Daoy (cell line): Measurements from ENCODE around the gene PCNX3. TPM values are rescaled to one million over a fixed set of nuclear protein-coding genes. Genes with fewer than 3 reads are reported as not detected.

Experiments
- DNase-seq: peaks from one replicate; pipeline ENCODE4 v3.0.0-alpha.2; 2015; ENCODE audit warnings: low read depth
- total RNA-seq: library from RNA; depleted of rRNA; stranded (reverse); fragments of >200 nt; shearing (Covaris generic); gene quantifications from 2 replicates; pipeline ENCODE4 v1.2.3, GENCODE V29; 2014; rRNA removed

PCNX3 gene
- 15.1 and 16.2 TPM in 2 replicates for total RNA-seq

DNA sequence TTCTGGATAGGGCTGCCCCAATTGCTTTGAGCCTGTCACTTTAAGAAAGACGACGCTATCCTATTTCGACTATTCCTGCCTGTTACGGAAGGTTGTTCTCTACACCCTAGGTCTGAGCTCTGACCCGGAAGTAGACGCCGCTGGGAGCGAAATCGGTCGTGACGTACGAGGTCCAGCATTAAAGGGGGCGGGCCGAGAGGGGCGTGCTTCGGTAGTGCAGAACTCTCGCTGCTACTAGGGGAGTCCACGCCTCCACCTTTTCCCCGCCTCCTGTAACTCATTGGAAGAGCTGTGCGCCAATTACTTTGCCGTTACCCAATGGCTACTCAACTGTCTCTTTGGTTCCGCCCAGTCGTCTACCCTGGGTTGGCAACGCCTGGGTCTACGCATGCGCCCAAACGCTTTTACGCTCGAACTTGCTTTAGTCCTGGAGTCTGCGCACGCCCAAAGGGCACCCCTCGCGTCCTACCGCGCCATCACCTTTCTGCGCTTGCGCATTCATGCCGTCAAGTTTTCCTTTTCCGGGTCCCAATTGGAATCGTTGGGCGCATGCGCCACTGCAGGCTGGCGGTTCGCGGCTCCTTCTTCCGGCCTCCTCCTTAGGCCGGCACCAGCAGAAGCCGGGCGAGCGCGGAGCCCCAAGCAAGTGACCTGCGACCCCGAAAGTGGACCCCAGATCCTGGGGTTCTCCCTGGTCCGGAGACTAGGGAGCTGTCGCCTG is at the start of gene PCNX3:
Gene PCNX3 (plus strand): TSS at position 548 of the 721 bp plus-strand sequence. CDS start 536 bp downstream, outside the sequence.
- peak; percentile 100 for DNase-seq

GRCh38 chr11:65569164-65569972 is 46.2 kb upstream of the PCNX3 start:
- DNase-seq = no peak

GRCh38 chr11:65569973-65570918 is 45.3 kb upstream of the PCNX3 start, which contains the start of gene ZNRD2:
Gene ZNRD2 (plus strand): TSS chr11:65570477. CDS start chr11:65570492, 15 bp downstream.
- DNase-seq = peak; percentile 100

DNA sequence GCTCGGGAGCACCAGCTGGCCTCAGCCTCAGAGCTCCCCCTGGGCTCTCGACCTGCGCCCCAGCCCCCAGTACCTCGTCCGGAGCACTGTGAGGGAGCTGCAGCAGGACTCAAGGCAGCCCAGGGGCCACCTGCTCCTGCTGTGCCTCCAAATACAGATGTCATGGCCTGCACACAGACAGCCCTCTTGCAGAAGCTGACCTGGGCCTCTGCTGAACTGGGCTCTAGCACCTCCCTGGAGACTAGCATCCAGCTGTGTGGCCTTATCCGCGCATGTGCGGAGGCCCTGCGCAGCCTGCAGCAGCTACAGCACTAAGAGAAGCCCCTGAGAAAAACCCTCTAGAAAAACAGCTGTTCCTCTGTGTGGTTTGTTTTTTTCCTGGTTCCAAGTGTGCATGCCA is 44.2 kb upstream of the PCNX3 start:
- DNase-seq = no peak

GRCh38 chr11:65571940-65572339 is 43.6 kb upstream of the PCNX3 start:
- peak; percentile 70 for DNase-seq

GRCh38 chr11:65572356-65573051 is 43.1 kb upstream of the PCNX3 start, which contains the start of gene FAM89B:
Gene FAM89B (plus strand): TSS chr11:65572538. CDS start chr11:65572670, 132 bp downstream.
- DNase-seq = peak; percentile 84

DNA sequence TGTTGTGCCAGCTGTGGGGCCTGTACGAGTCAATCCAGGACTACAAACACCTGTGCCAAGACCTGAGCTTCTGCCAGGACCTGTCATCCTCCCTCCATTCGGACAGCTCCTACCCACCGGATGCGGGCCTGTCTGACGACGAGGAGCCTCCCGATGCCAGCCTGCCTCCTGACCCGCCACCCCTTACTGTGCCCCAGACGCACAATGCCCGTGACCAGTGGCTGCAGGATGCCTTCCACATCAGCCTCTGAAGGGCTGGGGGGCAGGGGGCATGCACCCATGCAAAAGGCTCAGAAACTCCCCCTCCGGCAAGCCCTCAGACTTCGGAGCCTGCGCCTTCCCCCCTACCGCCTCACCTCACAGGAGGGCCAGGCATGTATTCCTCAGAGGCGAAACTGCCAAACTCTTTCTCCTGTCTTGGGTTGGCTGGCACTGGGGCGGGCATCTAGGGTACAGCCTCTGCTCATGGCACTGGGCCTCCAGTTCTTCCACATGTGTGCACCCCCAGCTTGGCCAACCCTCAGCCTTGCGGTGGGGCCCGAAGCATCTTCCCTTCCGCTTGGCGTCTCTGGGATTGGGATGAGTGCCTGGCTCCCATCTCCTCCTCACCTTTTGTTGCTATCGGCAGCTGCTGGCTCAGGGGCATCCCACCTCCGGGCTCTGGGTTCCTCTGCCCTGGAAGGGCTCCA is 42.0 kb upstream of the PCNX3 start:
- peak; percentile 24 for DNase-seq

GRCh38 chr11:65574109-65574810 is 41.3 kb upstream of the PCNX3 start:
- peak; percentile 97 for DNase-seq

DNA sequence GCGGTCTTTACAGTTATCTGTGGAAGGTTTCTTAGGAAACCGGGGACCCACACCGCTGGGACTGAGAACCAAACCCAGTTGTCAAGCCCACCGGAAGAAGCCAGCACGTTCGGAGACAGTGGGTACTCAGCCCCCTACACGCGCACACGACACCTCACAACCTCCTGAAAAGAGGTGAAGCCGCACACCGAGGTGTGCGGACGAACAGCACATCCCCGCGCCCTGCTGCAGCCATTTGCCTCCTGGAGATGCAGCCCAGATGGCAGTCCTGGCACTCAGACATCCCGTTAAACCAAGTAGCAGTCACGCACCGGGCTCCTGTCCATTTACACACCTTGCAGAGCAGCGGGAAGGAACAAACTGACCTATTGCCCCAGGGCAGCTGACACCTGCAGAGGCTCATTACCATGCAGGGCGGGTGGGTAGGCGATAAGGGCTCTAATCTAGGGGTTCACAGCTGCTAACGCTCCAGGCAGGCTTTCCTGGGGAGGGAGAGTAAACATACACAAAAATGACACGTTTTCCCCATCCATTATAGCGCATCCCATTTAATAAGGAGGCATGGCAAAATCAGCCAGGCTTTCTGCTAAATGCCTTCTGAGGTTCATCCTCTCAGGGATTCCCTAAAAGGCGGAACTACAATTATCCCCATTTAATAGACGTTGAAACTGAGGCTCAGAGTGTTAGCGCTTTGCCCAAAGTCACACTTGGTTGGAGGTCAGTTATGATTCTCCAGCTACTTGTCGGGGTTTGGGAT is 40.6 kb upstream of the PCNX3 start:
- peak; percentile 56 for DNase-seq

GRCh38 chr11:65575568-65576231 is 39.9 kb upstream of the PCNX3 start, which contains the start of gene EHBP1L1:
Gene EHBP1L1 (plus strand): TSS chr11:65576053. CDS start chr11:65576303, 250 bp downstream.
- DNase-seq = peak; percentile 75

DNA sequence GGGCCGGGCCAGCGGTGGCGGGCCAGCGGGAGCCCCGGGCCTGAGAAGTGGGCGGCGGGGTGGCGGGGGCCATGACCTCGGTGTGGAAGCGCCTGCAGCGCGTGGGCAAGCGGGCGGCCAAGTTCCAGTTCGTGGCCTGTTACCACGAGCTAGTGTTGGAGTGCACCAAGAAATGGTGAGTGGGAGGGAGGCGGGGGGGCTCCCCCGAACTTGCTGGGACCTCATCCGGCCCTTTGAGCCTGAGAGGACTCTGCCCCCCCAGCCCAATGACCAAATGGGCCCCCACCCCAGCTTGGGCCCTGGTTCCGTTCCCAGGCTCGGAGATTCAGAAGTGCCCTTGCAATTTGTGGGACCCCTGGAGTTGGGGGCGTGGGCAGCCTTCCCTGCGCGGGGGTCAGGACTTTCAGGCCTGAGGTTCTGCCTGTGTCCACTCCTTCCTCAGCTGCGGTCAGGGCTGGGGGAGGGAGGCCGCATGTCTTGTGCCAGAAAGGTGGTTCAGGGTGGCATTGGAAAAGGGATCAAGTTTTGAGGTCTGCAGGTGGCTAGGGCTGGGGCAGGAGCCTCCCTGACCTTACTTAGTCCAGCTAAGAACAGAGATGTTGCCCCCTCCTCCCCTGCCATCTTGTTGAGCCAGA is 39.2 kb upstream of the PCNX3 start:
- no peak for DNase-seq

DNA sequence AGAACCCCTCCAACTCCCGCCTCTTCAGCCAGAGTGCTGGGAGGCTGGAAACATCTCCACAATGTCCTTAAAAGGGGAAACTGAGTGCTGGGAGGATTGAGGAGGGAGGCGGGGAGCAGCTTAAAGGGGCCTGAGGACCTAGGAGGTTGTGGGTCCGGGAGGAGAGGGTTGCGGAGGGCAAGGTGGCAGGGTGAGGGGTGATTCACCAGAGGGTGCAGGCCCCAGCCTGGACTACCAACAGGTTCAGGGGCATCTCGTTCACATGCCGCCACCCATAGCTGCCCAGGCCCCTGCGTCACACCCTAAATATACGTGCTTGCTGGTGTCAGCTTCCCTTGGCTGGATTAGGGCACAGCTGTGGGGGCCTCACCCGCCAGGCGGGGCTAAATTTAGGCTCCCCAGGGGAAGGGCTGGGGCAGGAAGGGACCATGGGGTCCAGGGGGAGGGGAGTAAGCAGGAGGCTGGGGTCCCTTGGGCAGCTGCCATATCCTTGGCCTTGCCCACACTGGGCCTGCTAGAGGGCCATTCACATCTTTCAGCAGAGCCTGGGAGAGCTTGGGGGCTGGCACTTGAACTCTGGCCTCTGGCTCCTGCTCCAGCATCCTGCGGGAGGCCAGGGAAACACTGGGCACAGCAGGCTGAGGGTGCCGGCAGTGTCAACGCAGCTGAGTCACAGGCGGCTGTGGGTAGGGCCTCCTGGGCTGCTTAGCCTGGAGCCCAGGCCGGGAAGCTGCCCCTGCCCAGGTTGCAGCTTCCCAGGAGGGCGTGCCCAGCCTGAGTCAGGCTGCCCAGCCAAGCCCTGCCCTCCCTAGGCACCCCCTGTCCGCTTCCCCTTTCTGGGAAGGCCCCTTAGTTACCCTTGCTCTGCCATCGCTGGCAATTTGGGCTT is 38.5 kb upstream of the PCNX3 start:
- peak; percentile 95 for DNase-seq

DNA sequence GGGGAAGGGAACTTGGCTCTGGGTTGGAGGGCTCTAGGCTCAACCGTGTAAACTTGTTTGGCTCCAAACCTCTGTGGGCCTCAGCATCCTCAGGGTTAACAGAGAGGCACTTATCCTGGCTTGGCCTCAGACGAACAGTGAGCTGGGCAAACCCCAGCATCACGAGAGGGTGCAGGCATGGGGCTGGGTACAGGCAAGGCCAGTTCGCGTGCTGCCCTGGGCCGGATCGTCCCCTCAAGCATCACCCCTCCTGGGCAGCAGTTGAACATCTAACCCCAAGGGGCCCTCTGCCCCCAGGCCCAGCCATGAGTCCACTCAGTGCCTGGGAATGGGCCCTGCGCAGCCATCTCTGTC is 37.8 kb upstream of the PCNX3 start:
- DNase-seq = no peak

GRCh38 chr11:65578134-65578533 is 37.4 kb upstream of the PCNX3 start:
- no peak for DNase-seq

GRCh38 chr11:65578667-65579066 is 36.9 kb upstream of the PCNX3 start:
- no peak for DNase-seq

- DNase-seq = no peak
These were observed 36.3 kb upstream of the PCNX3 start for GRCh38 chr11:65579291-65579690.
